ENCODE data around the gene MPP3.

MPP3 gene

GRCh38 chr17:43831633-43832032 is 1.3 kb downstream of the MPP3 start:
- DNase-seq, result no peak

GRCh38 chr17:43830510-43831140 is 2.3 kb downstream of the MPP3 start:
- DNase-seq, result no peak

GRCh38 chr17:43829738-43830137 is 3.2 kb downstream of the MPP3 start:
- DNase-seq, result no peak

GRCh38 chr17:43827596-43827995 is 5.3 kb downstream of the MPP3 start:
- DNase-seq, result no peak

GRCh38 chr17:43826206-43826605 is 6.7 kb downstream of the MPP3 start:
- no peak for DNase-seq

- no peak for DNase-seq
Measured at GRCh38 chr17:43825567-43825966, 7.4 kb downstream of the MPP3 start.

- no peak for DNase-seq
Measured at GRCh38 chr17:43823350-43824084, 9.4 kb downstream of the MPP3 start.

- no peak for DNase-seq
Measured at GRCh38 chr17:43822570-43823190, 10.3 kb downstream of the MPP3 start.

GRCh38 chr17:43820759-43821158 is 12.2 kb downstream of the MPP3 start:
- DNase-seq, result no peak

- DNase-seq, result no peak
Measured at GRCh38 chr17:43818966-43819365, 14.0 kb downstream of the MPP3 start.

- no peak for DNase-seq
Measured at GRCh38 chr17:43817826-43818225, 15.1 kb downstream of the MPP3 start.

GRCh38 chr17:43816336-43817320 is 16.3 kb downstream of the MPP3 start:
- DNase-seq, result no peak

- DNase-seq, result no peak
Measured at GRCh38 chr17:43814714-43815113, 18.2 kb downstream of the MPP3 start.

- no peak for DNase-seq
Measured at GRCh38 chr17:43814026-43814425, 18.9 kb downstream of the MPP3 start.

GRCh38 chr17:43813386-43813785 is 19.6 kb downstream of the MPP3 start:
- DNase-seq, result no peak

GRCh38 chr17:43812396-43813265 is 20.3 kb downstream of the MPP3 start:
- no peak for DNase-seq

- no peak for DNase-seq
Measured at GRCh38 chr17:43810823-43811222, 22.1 kb downstream of the MPP3 start.

GRCh38 chr17:43810226-43810715 is 22.7 kb downstream of the MPP3 start:
- DNase-seq, result no peak

- no peak for DNase-seq
Measured at GRCh38 chr17:43809121-43809520, 23.8 kb downstream of the MPP3 start.

- no peak for DNase-seq
Measured at GRCh38 chr17:43808076-43808475, 24.9 kb downstream of the MPP3 start.

GRCh38 chr17:43805117-43805516 is 27.8 kb downstream of the MPP3 start:
- DNase-seq, result no peak

- DNase-seq, result no peak
Measured at GRCh38 chr17:43803758-43804157, 29.2 kb downstream of the MPP3 start.

Data from right forelimb (tissue), 1 donor.